IPS-18a (cell line): ENCODE results near the gene ARHGEF11.
"Not testable (repeated sequence)": the region's sequence is repeated elsewhere in the genome, so short reads cannot be mapped to it uniquely, and the experiment has no call there.

ENCODE experiments used
- H3K27ac ChIP-seq: one replicate; pipeline ENCODE4 v1.5.1; 2013; ENCODE audit warnings: low read length
- H3K27me3 ChIP-seq: one replicate; pipeline ENCODE4 v1.6.1; 2013; ENCODE audit warnings: mild to moderate bottlenecking, low read length; ENCODE audit not compliant: control insufficient read depth, insufficient read depth
- H3K36me3 ChIP-seq: one replicate; pipeline ENCODE4 v1.6.1; 2013; ENCODE audit warnings: low read depth, low read length; ENCODE audit not compliant: control insufficient read depth
- H3K4me1 ChIP-seq: one replicate; pipeline ENCODE4 v1.6.1; 2013; ENCODE audit warnings: low read depth, low read length; ENCODE audit not compliant: control insufficient read depth
- H3K4me3 ChIP-seq: one replicate; pipeline ENCODE4 v1.5.1; 2013; ENCODE audit warnings: low read length
- H3K9ac ChIP-seq: one replicate; pipeline ENCODE4 v1.6.1; 2013; ENCODE audit warnings: mild to moderate bottlenecking, low read length, moderate library complexity
- H3K9me3 ChIP-seq: one replicate; pipeline ENCODE4 v1.6.1; 2013; ENCODE audit warnings: low read depth, low read length; ENCODE audit not compliant: control insufficient read depth

ARHGEF11 gene

GRCh38 chr1:157085421-157085820 is 39.9 kb upstream of the ARHGEF11 start:
- H3K9ac ChIP-seq = no peak overlapping the region
- H3K27me3 ChIP-seq = no peaks in the 10 kb centered on the region
- peaks cover 6% of the 10 kb centered on the region for H3K4me1 ChIP-seq
- no peak overlapping the region for H3K27ac ChIP-seq
- H3K36me3 ChIP-seq = no peaks in the 10 kb centered on the region
- H3K4me3 ChIP-seq = no peak overlapping the region
- no peaks in the 10 kb centered on the region for H3K9me3 ChIP-seq

DNA sequence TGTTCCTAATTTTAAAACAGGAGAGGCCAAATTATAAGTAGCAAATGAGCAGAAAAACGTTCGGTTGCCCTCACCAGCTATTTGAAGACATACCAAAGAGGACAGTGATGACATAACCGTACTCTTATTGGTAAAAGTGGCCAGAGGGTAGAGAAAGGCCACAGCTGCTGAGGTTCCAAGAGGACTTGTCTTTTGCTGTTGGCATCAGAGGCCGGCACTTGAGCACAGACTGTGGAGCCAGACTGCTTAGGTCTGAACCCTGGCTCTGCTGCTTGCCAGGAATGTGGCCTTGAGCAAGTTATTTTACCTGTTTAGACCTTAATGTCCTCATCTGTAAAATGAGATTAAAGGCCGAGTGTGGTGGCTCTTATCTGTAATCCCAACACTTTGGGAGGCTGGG is 39.2 kb upstream of the ARHGEF11 start:
- H3K36me3 ChIP-seq = no peaks in the 10 kb centered on the region
- no peaks in the 10 kb centered on the region for H3K27me3 ChIP-seq
- peaks cover 4% of the 10 kb centered on the region for H3K4me1 ChIP-seq
- no peak overlapping the region for H3K9ac ChIP-seq
- no peak overlapping the region for H3K27ac ChIP-seq
- H3K4me3 ChIP-seq = no peak overlapping the region
- no peaks in the 10 kb centered on the region for H3K9me3 ChIP-seq

DNA sequence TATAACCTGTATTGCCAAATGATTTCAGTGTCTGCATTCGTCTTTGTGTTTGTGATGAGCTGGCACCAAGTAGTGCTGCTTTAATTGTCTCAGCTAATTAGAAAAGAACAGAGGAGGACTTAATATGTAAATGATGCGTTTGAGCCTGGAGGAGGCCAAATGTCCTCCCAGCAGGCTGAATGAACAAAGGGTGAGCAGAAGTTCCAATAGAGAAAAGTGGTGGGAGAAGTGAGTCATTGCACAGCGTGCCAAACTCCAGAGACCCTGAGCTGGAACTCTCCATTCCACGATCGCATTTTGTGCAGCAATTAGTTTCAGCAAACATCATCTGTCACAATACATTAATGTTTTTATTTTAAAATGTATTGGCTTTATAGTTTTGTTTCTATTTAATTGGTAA is 36.2 kb upstream of the ARHGEF11 start:
- no peak overlapping the region for H3K27ac ChIP-seq

DNA sequence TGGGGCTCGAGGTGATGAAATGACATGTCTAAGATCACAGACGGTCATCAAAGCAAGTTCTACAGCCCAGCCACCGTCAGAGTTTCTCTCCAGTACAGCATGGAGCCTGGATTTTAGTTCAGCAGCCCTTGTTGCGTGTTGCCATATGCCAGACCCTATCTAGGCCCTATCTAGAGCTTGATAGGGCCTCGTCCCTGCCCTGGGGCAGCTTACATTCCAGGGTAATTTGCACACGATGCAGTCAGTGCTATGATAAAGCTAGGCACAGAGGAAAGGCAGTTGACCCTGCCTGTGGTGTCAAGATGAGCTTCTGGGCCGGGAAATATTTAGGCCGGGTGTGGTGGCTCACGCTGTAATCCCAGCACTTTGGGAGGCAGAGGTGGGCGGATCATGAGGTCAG is 35.2 kb upstream of the ARHGEF11 start:
- H3K9ac ChIP-seq = no peak overlapping the region
- H3K27me3 ChIP-seq = no peaks in the 10 kb centered on the region
- no peaks in the 10 kb centered on the region for H3K36me3 ChIP-seq
- peaks cover 4% of the 10 kb centered on the region for H3K4me1 ChIP-seq
- no peak overlapping the region for H3K27ac ChIP-seq
- no peaks in the 10 kb centered on the region for H3K9me3 ChIP-seq
- H3K4me3 ChIP-seq = no peak overlapping the region

More for the DNA sequence above, 36.2 kb upstream of the ARHGEF11 start:
- Histone ChIP-seq H3K4me1 (peaks cover 4% of the 10 kb centered on the region), H3K9ac (no peak overlapping the region), H3K4me3 (no peak overlapping the region), H3K27me3 (no peaks in the 10 kb centered on the region), H3K36me3 (no peaks in the 10 kb centered on the region), H3K9me3 (no peaks in the 10 kb centered on the region)

DNA sequence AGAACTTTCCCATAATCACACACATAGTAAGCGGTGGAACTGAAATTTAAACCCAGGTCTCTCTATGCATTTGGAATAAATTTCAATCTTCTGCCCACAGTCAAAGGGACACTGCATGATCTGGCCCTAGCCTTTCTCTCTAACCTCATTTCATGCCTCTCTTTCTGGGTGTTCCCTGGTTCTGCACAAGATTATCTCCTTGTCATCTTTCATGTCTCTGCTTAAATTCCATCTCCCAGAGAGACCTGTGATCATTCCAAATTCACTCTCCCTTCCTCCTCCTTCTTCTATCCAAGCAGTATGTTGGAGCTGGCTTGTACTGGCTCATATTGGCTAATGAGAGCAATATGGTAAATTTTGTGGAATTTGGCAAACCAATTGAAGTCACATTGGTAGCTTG is 31.9 kb upstream of the ARHGEF11 start:
- Histone ChIP-seq H3K36me3 (no peaks in the 10 kb centered on the region), H3K27ac (no peak overlapping the region), H3K9ac (no peak overlapping the region), H3K9me3 (no peaks in the 10 kb centered on the region), H3K27me3 (no peaks in the 10 kb centered on the region), H3K4me1 (peaks cover 4% of the 10 kb centered on the region), H3K4me3 (no peak overlapping the region)

DNA sequence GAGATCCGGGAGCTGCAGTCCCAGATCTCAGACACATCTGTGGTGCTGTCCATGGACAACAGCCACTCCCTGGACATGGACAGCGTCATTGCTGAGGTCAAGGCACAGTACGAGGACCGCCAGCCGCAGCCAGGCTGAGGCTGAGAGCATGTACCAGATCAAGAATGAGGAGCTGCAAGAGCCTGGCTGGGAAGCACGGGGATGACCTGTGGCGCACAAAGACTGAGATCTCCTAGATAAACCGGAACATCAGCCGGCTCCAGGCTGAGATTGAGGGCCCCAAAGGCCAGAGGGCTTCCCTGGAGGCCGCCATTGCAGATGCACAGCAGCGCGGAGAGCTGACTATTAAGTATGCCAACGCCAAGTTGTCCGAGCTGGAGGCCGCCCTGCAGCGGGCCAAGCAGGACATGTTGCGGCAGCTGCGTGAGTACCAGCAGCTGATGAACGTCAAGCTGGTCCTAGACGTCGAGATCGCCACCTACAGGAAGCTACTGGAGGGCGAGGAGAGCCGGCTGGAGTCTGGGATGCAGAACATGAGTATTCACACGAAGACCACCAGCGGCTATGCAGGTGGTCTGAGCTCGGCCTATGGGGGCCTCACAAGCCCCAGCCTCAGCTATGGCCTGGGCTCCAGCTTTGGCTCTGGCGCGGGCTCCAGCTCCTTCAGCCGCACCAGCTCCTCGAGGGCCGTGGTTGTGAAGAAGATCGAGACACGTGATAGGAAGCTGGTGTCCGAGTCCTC is 28.6 kb upstream of the ARHGEF11 start:
- Histone ChIP-seq H3K4me1 (peaks cover 7% of the 10 kb centered on the region), H3K4me3 (no peak overlapping the region), H3K9ac (no peak overlapping the region), H3K27ac (no peak overlapping the region), H3K9me3 (no peaks in the 10 kb centered on the region), H3K36me3 (no peaks in the 10 kb centered on the region), H3K27me3 (no peaks in the 10 kb centered on the region)

GRCh38 chr1:157069601-157070000 is 24.1 kb upstream of the ARHGEF11 start:
- H3K36me3 ChIP-seq = no peaks in the 10 kb centered on the region
- no peaks in the 10 kb centered on the region for H3K9me3 ChIP-seq
- peaks cover 7% of the 10 kb centered on the region for H3K4me1 ChIP-seq
- no peak overlapping the region for H3K27ac ChIP-seq
- no peak overlapping the region for H3K4me3 ChIP-seq
- H3K27me3 ChIP-seq = no peaks in the 10 kb centered on the region
- no peak overlapping the region for H3K9ac ChIP-seq

- not testable (repeated sequence) for H3K27me3 ChIP-seq, H3K27ac ChIP-seq, H3K36me3 ChIP-seq, H3K4me3 ChIP-seq, H3K9me3 ChIP-seq, H3K9ac ChIP-seq, H3K4me1 ChIP-seq
These were observed 13.7 kb upstream of the ARHGEF11 start for GRCh38 chr1:157059241-157059640.

DNA sequence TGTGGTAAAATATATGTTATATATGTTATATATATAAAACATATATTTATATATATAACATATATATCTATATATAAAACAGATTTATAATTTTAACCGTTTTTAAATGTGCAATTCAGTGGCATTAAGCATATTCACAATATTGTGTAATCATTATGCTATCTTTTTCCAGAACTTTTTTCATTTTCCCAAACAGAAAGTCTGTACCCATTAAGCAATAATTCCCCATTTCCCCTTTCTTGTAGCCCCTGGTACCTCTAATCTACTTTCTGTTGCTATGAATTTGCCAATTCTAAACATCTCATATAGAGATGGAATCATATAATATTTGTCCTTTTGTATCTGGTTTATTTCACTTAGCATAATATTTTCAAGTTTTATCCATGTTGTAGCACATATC is 10.7 kb upstream of the ARHGEF11 start:
- Histone ChIP-seq H3K27ac (no peak overlapping the region), H3K9me3 (no peaks in the 10 kb centered on the region), H3K36me3 (no peaks in the 10 kb centered on the region), H3K9ac (no peak overlapping the region), H3K27me3 (no peaks in the 10 kb centered on the region), H3K4me1 (no peaks in the 10 kb centered on the region), H3K4me3 (no peak overlapping the region)

DNA sequence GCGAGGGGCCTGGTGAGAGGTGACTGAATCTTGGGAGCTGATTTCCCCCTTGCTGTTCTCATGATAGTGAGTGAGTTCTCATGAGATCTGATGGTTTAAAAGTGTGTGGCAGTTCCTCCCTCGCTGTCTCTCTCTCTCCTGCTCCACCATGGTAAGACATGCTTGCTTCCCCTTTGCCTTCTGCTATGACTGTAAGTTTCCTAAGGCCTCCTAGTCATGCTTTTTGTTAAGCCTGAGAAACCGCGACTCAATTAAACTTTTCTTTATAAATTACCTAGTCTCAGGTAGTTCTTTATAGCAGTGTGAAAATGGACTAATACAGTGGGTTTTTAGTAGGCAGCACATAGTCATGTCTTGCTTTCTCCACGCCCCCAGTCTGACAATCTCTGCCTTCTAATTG is 10.2 kb upstream of the ARHGEF11 start:
- H3K36me3 ChIP-seq, H3K4me3 ChIP-seq, H3K9me3 ChIP-seq, H3K9ac ChIP-seq, H3K4me1 ChIP-seq, H3K27ac ChIP-seq, H3K27me3 ChIP-seq: not testable (repeated sequence)

GRCh38 chr1:157050836-157051235 is 5.3 kb upstream of the ARHGEF11 start:
- Histone ChIP-seq H3K4me3 (no peak overlapping the region), H3K36me3 (no peaks in the 10 kb centered on the region), H3K4me1 (peaks cover 4% of the 10 kb centered on the region), H3K9ac (no peak overlapping the region), H3K27ac (no peak overlapping the region), H3K9me3 (no peaks in the 10 kb centered on the region), H3K27me3 (no peaks in the 10 kb centered on the region)

DNA sequence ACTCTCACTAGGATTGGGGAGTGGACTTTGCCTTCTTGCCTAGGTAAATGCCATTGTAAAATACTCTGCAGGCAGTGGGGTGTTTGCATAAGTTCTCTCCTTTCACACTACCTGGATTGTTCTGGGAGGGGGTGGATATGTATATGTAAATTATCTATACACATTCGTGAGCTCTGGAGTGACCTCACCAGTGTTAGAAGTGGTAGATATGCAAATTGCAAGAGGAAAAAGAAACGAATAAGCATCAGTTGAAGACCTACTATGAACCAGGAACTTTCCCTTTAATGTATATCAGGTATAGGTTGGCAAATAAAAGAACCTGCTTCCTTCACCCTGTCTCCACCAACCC is 1.5 kb upstream of the ARHGEF11 start:
- no peak overlapping the region for H3K27ac ChIP-seq
- no peaks in the 10 kb centered on the region for H3K36me3 ChIP-seq
- H3K27me3 ChIP-seq = no peaks in the 10 kb centered on the region
- H3K4me1 ChIP-seq = peaks cover 15% of the 10 kb centered on the region
- no peak overlapping the region for H3K9ac ChIP-seq
- H3K4me3 ChIP-seq = peak overlapping the region; percentile 13
- no peaks in the 10 kb centered on the region for H3K9me3 ChIP-seq
